ENCODE measurements around the gene SSTR5. TPM values are rescaled to one million over a fixed set of nuclear protein-coding genes. Genes with fewer than 3 reads are reported as not detected.

The SSTR5 gene
- total RNA-seq, 1 donor from 2014 or later = 0.16 TPM

- no peak for DNase-seq
Measured at GRCh38 chr16:1040346-1040745, 32.2 kb upstream of the SSTR5 start.

GRCh38 chr16:1042049-1042744 is 30.4 kb upstream of the SSTR5 start:
- no peak for DNase-seq

- DNase-seq = no peak
Measured at GRCh38 chr16:1042866-1043265, 29.7 kb upstream of the SSTR5 start.

- DNase-seq = no peak
Measured at GRCh38 chr16:1043881-1044451, 28.6 kb upstream of the SSTR5 start.

GRCh38 chr16:1044460-1045309 is 27.9 kb upstream of the SSTR5 start:
- DNase-seq = no peak

- no peak for DNase-seq
Measured at GRCh38 chr16:1045310-1045992, 27.1 kb upstream of the SSTR5 start.

GRCh38 chr16:1045993-1046911 is 26.3 kb upstream of the SSTR5 start:
- peak; percentile 81 for DNase-seq

GRCh38 chr16:1047123-1047522 is 25.4 kb upstream of the SSTR5 start:
- DNase-seq = no peak

- no peak for DNase-seq
Measured at GRCh38 chr16:1047801-1048200, 24.7 kb upstream of the SSTR5 start.

- DNase-seq = peak; percentile 72
Measured at GRCh38 chr16:1048442-1049112, 24.0 kb upstream of the SSTR5 start.

GRCh38 chr16:1049113-1049975 is 23.2 kb upstream of the SSTR5 start:
- DNase-seq = no peak

GRCh38 chr16:1049976-1050247 is 22.6 kb upstream of the SSTR5 start:
- no peak for DNase-seq

GRCh38 chr16:1050516-1050915 is 22.0 kb upstream of the SSTR5 start:
- DNase-seq = no peak

- DNase-seq = no peak
Measured at GRCh38 chr16:1050921-1051320, 21.6 kb upstream of the SSTR5 start.

GRCh38 chr16:1051446-1051845 is 21.1 kb upstream of the SSTR5 start:
- DNase-seq = no peak

GRCh38 chr16:1052721-1053120 is 19.8 kb upstream of the SSTR5 start:
- DNase-seq = no peak

- DNase-seq = no peak
Measured at GRCh38 chr16:1053121-1053521, 19.4 kb upstream of the SSTR5 start.

- DNase-seq = no peak
Measured at GRCh38 chr16:1053700-1054368, 18.7 kb upstream of the SSTR5 start.

- peak; percentile 54 for DNase-seq
Measured at GRCh38 chr16:1054660-1055556, 17.6 kb upstream of the SSTR5 start.

Data from occipital lobe (tissue), 2 donors.